Measurements from ENCODE around the gene BOD1L2. TPM values are rescaled to one million over a fixed set of nuclear protein-coding genes. Genes with fewer than 3 reads are reported as not detected.

The BOD1L2 gene
- total RNA-seq, 1 experiment from 2014 or later = not detected

DNA sequence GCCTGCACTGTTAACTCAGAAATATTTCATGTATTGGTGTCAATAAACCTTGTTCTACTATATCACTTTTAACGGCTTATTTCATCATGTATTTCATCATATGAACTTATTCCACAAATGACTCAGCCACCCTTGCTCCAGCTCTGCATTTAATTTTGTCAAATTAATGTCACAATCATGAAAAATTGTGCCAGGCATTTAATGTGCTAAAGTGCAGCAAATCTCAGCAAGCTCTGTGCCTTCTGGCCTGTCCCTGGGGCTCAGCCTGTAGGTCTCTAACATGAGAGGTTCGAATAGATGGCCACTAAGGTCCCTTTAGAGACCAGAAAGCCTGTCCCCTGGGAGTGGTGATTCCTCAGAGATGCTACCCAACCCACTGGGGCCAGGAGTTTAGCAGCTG lies 28.6 kb downstream of the BOD1L2 start:
- ATAC-seq = no peak
- Histone ChIP-seq H4K20me1 (ENCODE audit: insufficient read depth) (no peaks in the 10 kb centered on the region), H3K4me1 (ENCODE audit: control insufficient read depth in 1 of 2, insufficient read depth in 2 of 2, low read length in 2 of 2) (no peaks in the 10 kb centered on the region), H3K27ac (ENCODE audit: low read depth, low read length) (no peak overlapping the region), H3K4me3 (replicated peaks in 1 of 2; ENCODE audit: low read depth in 1 of 2, low read length in 2 of 2) (no peak overlapping the region), H3K27me3 (ENCODE audit: insufficient read depth, low read length) (peaks cover 15% of the 10 kb centered on the region; the same call in 1 of the 2 replicates), H3K4me2 (ENCODE audit: low read length) (no peak overlapping the region), H3K9ac (ENCODE audit: low read length) (no peak overlapping the region), H3K9me2 (ENCODE audit: insufficient read depth) (no peaks in the 10 kb centered on the region), H3K36me3 (ENCODE audit: control insufficient read depth in 1 of 2, insufficient read depth in 2 of 2, low read length in 2 of 2) (no peaks in the 10 kb centered on the region), H3K79me2 (ENCODE audit: insufficient read depth, low read length) (no peaks in the 10 kb centered on the region), H3K9me3 (ENCODE audit: control insufficient read depth in 1 of 2, insufficient read depth in 1 of 2, low read depth in 1 of 2, low read length in 2 of 2) (no peaks in the 10 kb centered on the region; a peak in 1 of 4 replicates), H2AFZ (ENCODE audit: low read depth, low read length, poor library complexity, severe bottlenecking) (no peak overlapping the region)
- CTCF ChIA-PET = no interaction called here
- no peak for DNase-seq (ENCODE audit: low read depth, low spot score)
- POLR2A ChIA-PET = no interaction called here
- intact Hi-C loops (cut with micrococcal nuclease) = no loop called here
- RAD21 ChIA-PET (ENCODE audit: low non-redundant PET in 1 of 2, low total read pairs in 2 of 2, uncharacterized antibody in 2 of 2, unreplicated experiment in 2 of 2) = no interaction called here
- TF ChIP-seq FOSL1 (IDR thresholded peaks at IDR 0.05; ENCODE audit: low read depth) = no peak
- TF ChIP-seq JUND (IDR thresholded peaks at IDR 0.05) = no peak
- TF ChIP-seq YY1 (IDR thresholded peaks at IDR 0.05; ENCODE audit: extremely low read depth, insufficient replicate concordance, low read depth, low read length) = no peak
- TF ChIP-seq ELF1 (IDR thresholded peaks at IDR 0.05; ENCODE audit: borderline replicate concordance, low read depth) = no peak
- TF ChIP-seq ZFX (IDR thresholded peaks at IDR 0.05) = no peak
- TF ChIP-seq EGR1 (IDR thresholded peaks at IDR 0.05; ENCODE audit: low read depth) = no peak
- no peak for TF ChIP-seq EZH2phosphoT487 (IDR thresholded peaks at IDR 0.05; ENCODE audit: borderline replicate concordance)
- TF ChIP-seq, protein P1, sequence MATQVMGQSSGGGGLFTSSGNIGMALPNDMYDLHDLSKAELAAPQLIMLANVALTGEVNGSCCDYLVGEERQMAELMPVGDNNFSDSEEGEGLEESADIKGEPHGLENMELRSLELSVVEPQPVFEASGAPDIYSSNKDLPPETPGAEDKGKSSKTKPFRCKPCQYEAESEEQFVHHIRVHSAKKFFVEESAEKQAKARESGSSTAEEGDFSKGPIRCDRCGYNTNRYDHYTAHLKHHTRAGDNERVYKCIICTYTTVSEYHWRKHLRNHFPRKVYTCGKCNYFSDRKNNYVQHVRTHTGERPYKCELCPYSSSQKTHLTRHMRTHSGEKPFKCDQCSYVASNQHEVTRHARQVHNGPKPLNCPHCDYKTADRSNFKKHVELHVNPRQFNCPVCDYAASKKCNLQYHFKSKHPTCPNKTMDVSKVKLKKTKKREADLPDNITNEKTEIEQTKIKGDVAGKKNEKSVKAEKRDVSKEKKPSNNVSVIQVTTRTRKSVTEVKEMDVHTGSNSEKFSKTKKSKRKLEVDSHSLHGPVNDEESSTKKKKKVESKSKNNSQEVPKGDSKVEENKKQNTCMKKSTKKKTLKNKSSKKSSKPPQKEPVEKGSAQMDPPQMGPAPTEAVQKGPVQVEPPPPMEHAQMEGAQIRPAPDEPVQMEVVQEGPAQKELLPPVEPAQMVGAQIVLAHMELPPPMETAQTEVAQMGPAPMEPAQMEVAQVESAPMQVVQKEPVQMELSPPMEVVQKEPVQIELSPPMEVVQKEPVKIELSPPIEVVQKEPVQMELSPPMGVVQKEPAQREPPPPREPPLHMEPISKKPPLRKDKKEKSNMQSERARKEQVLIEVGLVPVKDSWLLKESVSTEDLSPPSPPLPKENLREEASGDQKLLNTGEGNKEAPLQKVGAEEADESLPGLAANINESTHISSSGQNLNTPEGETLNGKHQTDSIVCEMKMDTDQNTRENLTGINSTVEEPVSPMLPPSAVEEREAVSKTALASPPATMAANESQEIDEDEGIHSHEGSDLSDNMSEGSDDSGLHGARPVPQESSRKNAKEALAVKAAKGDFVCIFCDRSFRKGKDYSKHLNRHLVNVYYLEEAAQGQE (IDR thresholded peaks at IDR 0.05; ENCODE audit: low read depth) = no peak
- TF ChIP-seq SP1 (IDR thresholded peaks at IDR 0.05; ENCODE audit: low read depth) = no peak
- TF ChIP-seq EZH2 (IDR thresholded peaks at IDR 0.05) = no peak
- TF ChIP-seq SRF (IDR thresholded peaks at IDR 0.05; ENCODE audit: low read depth) = no peak
- TF ChIP-seq, protein P2, sequence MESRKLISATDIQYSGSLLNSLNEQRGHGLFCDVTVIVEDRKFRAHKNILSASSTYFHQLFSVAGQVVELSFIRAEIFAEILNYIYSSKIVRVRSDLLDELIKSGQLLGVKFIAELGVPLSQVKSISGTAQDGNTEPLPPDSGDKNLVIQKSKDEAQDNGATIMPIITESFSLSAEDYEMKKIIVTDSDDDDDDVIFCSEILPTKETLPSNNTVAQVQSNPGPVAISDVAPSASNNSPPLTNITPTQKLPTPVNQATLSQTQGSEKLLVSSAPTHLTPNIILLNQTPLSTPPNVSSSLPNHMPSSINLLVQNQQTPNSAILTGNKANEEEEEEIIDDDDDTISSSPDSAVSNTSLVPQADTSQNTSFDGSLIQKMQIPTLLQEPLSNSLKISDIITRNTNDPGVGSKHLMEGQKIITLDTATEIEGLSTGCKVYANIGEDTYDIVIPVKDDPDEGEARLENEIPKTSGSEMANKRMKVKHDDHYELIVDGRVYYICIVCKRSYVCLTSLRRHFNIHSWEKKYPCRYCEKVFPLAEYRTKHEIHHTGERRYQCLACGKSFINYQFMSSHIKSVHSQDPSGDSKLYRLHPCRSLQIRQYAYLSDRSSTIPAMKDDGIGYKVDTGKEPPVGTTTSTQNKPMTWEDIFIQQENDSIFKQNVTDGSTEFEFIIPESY (IDR thresholded peaks at IDR 0.05; ENCODE audit: extremely low read depth, insufficient replicate concordance, low read length) = no peak
- TF ChIP-seq ZNF274 (IDR thresholded peaks at IDR 0.05; ENCODE audit: low read depth, low read length) = no peak
- TF ChIP-seq, protein P3, sequence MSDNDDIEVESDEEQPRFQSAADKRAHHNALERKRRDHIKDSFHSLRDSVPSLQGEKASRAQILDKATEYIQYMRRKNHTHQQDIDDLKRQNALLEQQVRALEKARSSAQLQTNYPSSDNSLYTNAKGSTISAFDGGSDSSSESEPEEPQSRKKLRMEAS (IDR thresholded peaks at IDR 0.05) = no peak
- TF ChIP-seq, protein P4, sequence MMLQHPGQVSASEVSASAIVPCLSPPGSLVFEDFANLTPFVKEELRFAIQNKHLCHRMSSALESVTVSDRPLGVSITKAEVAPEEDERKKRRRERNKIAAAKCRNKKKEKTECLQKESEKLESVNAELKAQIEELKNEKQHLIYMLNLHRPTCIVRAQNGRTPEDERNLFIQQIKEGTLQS (IDR thresholded peaks at IDR 0.05) = no peak
- TF ChIP-seq, protein P5, sequence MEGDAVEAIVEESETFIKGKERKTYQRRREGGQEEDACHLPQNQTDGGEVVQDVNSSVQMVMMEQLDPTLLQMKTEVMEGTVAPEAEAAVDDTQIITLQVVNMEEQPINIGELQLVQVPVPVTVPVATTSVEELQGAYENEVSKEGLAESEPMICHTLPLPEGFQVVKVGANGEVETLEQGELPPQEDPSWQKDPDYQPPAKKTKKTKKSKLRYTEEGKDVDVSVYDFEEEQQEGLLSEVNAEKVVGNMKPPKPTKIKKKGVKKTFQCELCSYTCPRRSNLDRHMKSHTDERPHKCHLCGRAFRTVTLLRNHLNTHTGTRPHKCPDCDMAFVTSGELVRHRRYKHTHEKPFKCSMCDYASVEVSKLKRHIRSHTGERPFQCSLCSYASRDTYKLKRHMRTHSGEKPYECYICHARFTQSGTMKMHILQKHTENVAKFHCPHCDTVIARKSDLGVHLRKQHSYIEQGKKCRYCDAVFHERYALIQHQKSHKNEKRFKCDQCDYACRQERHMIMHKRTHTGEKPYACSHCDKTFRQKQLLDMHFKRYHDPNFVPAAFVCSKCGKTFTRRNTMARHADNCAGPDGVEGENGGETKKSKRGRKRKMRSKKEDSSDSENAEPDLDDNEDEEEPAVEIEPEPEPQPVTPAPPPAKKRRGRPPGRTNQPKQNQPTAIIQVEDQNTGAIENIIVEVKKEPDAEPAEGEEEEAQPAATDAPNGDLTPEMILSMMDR (IDR thresholded peaks at IDR 0.05 in 2 of 3, conservative IDR thresholded peaks at IDR 0.05 in 1 of 3; ENCODE audit: borderline replicate concordance in 1 of 3, insufficient read depth in 1 of 3, low read depth in 2 of 3, low read length in 2 of 3) = no peak
- TF ChIP-seq CBX3 (IDR thresholded peaks at IDR 0.05; ENCODE audit: low read depth) = no peak
- no TSS peak for BruUV-seq (replicated peaks)

Measured in HCT116 (cell line).